ENCODE measurements around the gene SLC13A5.
"Not testable (repeated sequence)": the region's sequence is repeated elsewhere in the genome, so short reads cannot be mapped to it uniquely, and the experiment has no call there.

The SLC13A5 gene

DNA sequence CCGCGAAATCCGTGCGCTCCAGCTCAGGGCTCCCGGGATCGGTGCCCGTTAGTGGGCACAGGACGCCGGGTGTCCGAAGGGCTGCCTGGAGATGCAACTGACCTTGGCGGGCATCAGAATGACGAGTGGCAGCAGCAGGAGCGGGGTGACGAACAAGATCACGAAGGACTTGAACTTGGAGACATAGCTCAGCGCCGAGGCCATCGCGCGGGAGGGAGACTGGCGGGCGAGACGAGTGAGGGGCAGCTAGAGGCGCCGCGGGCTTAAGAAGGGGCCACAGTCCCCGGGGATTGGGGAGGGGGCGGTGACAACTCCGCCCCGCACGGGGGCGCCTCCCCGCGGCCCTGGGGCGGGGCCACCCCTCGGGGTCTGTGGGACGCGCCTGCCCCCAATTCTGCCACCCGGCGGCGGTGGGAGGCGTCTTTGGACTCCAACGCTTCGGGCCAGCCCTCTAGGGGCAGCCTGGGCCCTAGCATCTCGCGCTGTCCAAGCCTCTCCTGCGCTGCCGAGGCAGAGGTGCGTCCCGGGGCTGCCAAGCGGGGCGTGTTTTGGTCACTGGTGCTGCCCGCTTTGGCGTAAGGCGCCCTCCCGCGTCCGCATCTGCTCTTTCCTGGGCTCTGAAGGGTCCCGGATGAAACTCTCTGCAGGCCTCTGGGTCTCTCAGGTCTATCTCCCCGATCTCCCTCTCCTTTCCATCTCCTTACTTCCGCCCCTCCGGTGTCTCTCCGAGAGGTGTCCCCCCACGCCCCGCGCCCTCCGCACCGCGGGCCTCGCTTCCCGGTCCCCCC lies at the start of gene SLC13A5:
TSS of gene SLC13A5 (minus strand) at position 240 of the 788 bp plus-strand sequence. CDS start at position 204, 36 bp downstream.
- peak in 19 of 56 donors; percentile 3 to 58 (median 17) for DNase-seq

DNA sequence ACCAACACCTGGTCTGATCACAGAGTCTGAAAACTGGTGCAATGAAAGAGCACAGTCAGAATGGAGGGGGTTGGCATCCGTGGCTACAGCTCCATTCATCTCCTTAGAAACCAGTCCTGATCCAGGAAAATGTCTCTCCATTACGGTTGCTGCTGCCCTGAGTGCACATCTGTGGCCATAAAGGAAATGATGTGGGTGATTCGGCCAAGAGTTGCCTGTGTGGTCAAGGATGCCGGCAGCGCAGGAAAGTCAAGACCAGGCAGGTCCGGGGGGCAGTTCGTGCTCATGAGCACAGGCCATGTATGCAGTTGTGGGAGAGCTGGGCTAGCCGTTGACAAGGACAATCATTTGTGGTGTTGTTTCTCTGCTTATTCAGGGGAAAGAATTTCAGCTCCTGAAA lies 48.6 kb upstream of the SLC13A5 start:
- peak in 1 of 56 donors; percentile 33 for DNase-seq

DNA sequence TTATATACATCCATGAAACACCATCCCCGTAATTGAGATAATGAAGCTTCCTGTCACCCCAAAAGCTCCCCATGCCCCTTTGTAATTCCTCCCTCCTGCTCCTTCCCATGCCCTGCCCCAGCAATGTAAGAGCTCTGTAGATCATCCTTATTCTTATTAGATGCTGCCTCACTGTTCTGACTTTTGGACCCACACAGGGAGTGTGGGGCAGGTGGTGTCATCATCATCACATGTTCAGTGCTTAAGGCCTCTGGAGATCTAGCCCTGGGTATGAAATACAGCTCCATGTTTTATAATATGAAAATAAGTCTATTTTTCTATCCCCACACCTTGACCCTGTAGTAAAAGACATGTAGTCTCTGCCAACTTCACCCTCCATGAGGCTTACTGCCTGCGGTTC lies 44.6 kb upstream of the SLC13A5 start:
- no peak for DNase-seq

DNA sequence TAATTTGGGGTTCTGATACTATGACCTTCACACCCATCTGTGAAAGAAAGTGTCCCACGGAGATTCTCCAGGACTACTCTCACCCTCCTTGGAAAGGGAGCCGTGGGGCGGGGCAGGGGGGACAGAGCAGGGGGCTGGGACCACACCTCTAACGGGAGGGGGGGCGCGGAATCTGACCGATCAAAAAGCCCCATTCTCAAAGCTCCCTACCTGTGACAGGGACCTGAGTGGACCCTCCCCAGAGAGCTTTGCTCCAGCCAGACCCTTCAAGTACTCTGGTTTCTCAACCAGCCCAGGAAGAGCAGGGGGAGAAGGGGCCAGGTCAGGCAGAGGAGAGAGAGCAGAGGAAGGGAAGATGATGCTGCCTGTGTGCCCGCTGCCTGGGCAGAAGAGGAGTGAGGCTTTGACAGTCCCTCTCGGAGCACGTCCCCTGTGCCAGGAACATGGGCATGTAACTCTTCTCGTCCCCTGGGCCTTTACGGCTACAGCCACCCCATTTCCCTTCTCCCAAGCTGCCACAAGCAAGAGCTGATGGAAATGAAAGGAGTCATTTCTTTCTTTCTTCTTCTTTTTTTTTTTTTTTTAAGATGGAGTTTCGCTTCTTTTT lies 43.4 kb upstream of the SLC13A5 start:
- DNase-seq = no peak

DNA sequence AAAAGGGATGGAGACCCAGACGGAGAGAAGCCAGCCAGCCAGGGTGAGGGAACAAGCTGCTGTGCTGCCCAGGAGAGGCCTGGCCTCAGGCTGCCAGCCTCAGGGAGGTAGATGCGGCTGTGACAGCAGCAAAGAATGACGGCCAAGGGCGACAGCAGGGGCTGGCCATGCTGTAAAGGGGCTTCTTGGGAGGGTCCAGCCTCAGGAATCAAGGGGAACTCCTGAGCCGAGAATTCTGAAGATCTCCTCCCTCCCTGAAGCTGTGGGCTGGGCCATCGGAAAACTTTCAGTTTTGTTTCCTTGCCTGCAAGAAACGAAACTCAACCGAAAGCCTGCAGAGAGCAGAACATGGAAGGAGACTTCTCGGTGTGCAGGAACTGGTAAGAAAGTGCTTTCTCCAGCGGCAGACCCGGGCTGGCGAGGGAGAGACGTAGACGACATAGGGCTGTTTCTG lies 42.6 kb upstream of the SLC13A5 start, which contains the start of gene XAF1:
TSS of gene XAF1 (plus strand) at position 316 of the 454 bp plus-strand sequence. CDS start at position 349, 33 bp downstream.
- DNase-seq = peak in 6 of 56 donors; percentile 1 to 23 (median 14)

DNA sequence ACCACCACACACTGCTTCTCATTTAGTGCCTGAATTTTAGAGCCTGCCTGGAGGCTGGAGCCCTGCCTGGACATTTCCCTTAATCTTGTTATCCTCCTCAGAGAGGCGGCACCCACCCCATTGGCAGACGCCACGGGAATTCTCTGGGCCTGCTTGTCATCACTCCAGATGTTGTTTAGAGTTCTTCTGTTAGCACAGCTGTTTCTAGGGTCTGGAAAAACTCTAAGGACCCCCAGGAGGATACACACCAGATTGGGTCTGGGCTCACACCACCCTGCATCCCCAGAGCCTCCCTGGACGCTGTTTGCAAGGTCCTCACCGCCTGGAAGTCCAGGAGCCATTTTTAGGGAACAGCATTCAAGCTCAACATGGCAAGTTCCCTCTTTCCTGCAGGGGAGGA lies 42.1 kb upstream of the SLC13A5 start:
- DNase-seq = no peak

DNA sequence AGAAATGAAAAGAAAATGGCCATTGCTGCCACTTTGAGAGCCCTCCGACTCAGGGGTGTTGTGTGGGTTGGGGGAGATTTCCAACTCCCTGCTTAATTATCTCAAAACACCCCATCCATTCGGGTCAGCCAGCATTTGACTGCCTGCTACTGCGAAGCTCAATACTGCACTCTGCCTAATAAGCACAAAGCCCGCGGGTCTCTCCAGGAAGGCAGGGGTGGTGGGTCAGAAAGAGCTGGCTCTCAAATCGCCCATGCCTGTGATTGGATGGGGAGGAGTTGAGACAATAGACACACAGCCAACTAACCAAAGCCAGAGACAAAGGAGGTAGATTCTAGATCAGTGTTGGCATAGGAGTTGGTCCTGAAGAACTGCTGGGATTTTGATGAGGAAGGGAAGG lies 40.4 kb upstream of the SLC13A5 start:
- DNase-seq = no peak

DNA sequence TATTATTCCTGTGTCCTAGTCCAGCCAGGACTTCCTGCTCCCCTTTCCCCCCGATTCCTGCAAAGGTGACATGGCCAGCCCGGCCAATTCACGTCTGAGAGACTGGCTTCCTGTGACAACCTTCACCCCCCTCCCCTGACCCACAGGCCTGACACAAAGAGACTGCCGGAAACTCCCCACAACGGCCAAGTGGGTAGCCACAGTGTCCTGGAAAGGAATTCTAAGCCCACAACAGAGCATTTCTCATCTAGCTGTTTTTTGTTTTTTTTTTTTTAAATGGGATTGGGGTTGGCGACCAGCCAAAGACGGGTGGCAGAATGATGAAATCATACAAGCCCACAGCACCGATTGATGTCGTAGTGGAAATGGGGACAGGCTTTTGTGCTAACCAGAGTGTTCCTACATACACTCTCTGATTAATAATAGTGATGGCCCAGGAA lies 39.9 kb upstream of the SLC13A5 start:
- DNase-seq = peak in 16 of 56 donors; percentile 4 to 53 (median 32)

DNA sequence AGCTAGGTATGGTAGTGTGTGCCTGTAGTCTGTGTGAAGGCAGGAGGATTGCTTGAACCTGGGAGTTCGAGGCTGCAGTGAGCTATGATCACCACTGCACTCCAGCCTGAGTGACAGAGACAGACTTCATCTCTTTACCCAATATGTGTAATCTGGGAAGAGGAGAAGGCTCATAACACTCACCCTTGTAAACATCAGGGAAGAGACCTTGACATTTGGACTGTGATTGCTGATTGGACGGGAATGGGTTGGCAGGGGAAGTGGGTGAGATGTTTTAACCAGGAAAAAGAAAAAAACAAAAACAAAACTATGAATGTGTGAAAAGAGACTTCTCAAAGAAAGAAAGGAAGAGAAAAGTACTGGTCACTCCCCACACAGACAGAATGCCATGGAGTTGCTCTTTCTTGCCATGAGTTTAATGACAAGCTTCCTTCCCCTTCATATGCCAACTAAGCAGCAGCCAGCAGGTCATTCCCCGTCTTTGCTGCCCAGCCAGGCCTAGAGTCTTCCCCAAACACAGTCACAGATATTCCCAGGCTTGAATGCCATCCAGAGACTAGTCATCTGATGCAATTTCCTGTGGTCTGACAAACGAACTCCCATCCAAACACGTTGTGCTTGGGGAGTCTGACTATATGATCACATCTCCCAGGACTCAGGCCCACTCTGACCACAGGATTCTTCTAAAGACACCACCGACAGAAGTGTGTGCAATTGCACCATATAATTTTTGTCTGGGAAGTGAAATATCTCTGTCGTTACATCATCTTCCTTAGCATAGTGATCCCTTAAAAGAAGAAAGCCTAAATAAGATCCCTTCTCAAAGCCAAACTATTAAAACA lies 39.1 kb upstream of the SLC13A5 start:
- DNase-seq = peak in 4 of 56 donors; percentile 3 to 9 (median 6)

DNA sequence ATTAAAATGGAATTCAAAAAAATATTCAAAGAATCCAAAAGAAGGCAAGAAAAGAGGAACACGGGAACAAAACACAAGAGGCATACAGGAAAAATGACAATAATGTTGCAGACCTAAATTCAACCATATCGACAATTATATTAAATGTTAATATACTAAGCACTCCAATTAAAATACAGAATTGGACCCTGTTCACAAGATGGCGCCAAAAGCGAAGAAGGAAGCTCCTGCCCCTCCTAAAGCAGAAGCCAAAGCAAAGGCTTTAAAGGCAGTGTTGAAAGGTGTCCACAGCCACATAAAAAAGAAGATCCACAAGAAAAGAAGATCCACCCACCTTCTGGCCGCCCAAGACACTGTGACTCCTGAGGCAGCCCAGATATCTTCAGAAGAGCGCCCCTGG lies 36.4 kb upstream of the SLC13A5 start:
- no peak for DNase-seq

DNA sequence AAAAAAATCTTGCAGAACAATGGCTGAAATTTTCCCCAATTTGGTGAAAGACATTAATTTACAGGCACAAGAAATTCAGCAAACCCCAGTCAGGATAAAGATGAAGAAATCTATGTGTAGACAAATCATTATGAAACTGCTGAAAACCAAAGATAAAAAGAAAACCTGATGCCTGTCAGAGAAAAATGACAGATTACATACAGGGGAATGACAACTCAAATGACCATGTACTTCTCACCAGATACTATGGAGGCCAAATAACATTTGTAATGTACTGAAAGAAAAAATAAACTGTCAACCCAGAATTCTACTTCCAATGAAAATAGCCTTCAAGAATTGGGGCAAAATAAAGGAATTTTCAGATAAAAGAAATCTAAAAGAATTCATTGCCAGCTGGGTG lies 35.4 kb upstream of the SLC13A5 start:
- DNase-seq = no peak

DNA sequence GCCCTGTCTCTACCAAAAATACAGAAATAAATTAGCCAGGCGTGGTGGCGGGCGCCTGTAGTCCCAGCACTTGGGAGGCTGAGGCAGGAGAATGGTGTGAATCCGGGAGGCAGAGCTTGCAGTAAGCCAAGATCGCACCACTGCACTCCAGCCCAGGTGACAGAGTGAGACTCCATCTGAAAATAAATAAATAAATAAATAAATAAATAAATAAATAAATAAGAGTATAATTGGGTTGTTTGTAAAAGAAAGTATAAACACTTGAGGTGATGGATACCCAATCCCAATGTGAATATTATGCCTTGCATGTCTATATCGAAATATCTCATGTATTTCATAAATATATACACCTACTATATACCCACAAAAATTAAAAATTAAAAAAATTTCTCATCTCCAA lies 33.5 kb upstream of the SLC13A5 start:
- DNase-seq = not testable (repeated sequence)

DNA sequence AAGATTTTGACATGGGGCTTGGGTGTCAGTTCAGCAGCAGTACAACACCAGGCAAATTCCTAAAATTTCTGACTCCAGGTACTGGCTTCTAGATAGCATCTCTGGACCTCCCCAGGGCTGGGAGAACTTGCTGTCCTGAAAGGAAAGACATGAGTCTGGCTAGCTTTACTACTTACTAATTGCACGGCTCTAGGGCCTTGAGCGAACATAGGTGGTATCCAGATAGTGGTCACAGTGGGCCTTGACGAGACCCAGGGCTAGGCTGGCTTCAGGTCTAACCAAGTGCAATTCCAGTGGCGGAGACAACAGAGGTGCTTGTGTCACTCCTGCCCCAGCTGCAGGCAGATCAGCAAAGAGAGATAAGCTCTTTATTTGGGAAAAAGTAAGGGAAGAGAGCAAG lies 16.4 kb upstream of the SLC13A5 start:
- no peak for DNase-seq

DNA sequence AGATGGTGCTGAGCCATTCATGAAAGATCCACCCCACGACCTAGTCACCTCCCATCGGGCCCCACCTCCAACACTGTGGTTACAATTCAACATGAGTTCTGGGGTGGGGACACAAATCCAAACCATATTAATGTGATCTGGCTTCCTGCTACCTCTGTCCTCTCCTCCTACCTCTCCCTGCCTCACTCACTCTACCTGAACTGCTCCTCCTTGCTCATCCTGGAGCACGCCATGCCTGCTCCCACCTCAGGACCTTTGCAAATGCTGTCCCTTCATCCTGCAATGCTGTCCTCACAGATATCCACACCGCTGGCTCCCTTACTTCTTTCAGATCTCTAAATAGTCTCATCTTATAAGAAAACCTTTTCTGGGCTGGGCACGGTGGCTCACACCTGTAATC lies 10.8 kb upstream of the SLC13A5 start:
- no peak for DNase-seq

DNA sequence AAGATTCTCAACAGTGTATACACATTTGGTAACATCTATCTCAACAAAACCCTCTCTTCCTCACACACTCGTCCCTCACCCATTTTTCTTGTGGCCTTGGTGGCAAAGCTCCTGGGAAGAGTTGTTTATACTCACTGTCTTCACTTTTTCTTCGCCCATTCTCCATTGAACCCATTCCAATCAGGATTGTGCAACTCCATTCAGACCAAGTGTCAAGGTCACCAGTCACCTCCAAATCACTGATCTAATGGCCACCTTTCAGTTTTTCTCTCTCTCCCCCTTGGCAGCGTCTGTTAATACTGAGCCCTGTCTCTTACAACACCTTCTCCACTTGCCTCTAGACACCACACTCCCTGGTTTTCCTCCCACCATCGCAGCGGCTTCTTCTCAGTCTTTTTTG lies 8.6 kb upstream of the SLC13A5 start:
- no peak for DNase-seq

DNA sequence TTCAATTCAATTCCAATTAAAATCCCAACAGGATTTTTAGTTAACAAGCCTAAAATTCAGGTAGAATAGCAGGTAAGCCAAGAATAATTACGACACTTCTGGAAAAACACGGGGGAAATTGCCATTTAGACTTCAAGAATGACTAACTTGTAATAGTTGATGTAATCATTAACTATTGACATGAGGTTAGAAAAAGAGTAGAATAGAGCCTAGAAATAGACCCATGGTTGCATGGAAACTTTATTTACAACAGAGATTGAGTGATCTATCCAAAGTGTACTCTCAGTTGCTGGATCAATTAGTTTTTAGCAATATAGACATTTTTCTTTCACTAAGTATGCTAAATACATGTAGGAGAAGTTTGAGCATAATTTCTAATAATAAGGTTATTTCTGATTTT lies 3.6 kb upstream of the SLC13A5 start:
- no peak for DNase-seq

DNA sequence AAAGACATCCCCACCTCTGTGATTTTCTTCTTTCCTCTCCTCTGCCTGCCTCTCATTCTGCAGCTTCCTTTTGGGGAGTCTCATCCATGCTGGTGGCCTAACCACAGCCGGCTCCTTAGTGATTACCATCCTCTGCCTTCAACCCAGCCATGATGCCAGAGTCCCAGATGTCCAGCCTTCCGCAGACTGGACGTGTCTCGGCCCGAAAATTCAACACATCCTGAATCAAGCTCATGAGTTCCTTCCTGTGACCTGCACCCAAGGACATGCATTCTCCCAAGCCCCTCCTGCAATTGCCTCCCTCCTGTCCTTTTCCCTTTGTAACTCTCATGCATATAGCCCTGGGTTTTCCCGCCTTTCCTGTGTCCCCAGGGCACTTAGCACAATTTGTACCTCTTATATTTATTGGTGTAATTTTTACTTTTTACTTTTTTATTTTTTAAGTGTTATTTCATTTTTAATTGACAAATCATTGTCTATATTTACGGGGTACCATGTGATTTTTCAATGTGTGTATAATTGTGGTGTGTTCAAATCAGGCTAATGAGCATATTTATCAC lies 1.2 kb upstream of the SLC13A5 start:
- DNase-seq = no peak

DNA sequence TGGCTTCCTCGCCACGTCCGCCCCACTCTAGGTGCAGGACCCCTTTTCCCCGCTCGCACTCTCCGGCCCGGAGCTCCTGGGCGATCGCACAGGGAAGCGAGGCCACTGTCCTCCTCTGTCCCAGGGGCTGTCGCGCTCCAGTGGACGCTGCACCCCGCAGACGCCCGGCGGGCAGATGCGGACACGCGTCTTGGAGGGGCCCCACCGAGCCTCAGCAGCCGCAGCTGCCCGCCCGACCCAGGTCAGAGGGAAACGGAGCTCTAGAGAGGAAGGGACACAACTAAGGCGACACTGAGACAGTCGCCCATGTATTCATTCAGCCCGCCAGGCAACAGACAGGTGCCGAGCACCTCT lies 726 bp upstream of the SLC13A5 start:
- DNase-seq = no peak

DNA sequence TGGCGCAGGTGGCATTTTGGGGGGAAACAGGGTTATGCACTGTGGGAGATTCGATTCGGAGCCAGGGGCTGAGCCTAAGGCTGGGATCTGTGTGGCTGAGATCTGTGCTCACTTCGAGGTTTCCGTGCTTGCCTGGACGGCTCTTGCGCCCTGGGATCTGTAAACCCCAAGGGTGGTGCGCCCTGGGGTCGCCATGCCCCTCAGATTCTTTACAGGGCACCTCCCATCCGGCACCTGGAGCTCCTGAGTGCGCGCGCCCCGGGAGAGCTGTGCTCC lies 377 bp downstream of the SLC13A5 start:
- no peak for DNase-seq

DNA sequence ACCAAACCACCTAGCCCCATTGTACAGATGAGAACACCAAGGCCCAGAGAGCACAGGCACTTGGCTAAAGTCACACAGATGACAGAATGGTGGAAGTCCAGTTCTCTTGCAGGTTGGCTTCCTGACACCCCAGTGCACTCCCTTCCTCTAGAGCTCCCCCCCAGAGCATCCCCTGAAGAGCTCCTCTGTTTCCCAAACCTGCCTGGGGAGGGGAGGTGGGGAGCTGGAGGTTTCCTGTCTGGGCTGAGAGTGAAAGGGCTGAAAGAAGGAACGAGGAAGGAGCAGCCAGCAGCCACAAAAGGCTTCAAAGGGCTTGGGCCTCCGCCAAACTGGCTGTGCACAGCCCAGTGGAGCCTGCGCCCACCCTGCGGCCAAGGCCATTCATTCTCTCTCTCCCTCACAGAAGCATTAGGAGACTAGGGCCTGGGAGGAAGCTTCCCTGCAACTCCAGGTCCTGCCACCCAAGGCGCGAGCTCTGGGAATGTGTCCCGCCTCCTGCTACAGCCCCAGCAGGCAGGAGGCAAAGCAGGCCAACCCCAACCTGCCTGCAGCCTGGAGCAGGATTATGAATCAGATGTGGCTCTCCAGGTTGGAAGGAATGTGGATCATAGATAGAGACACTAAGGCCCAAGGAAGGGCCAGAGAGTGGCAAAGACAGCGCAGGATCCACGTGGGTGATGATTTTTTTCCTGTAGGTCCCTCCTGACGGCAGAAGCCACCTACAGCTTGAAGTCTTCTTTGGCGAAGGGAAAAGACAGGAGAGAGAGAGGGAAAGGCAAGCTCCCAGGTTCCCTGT lies 913 bp downstream of the SLC13A5 start:
- DNase-seq = peak in 43 of 56 donors; percentile 9 to 79 (median 42)

DNA sequence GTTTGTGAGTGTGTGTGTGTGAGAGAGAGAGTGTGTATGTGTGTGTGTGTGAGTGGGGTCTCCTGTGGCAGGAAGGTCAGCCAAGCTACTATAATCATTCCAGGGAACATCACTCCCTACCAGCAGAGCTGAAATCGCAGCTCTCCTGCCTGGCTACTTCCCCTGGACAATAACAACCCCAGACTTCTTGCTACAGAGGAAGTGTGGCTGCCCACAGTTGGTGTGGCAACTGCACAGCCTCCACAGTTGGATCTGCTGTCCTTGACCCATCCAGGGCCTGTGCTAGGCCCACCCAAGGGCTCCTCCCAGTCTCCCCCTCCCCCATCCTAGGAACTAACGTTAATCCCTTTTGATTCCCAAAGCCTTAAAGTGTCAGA lies 1.5 kb downstream of the SLC13A5 start:
- DNase-seq = no peak
